ENCODE measurements around the gene SLC35B1.

- TF ChIP-seq CTCF (IDR thresholded peaks at IDR 0.05) (no peak), POLR2A (IDR thresholded peaks at IDR 0.05) (no peak)
These were observed 33.9 kb upstream of the SLC35B1 start for GRCh38 chr17:49741692-49742076.

All from esophagus squamous epithelium (tissue), 4 donors.